Fibroblast of lung (primary cell): ENCODE results near the gene FGD4. TPM values are rescaled to one million over a fixed set of nuclear protein-coding genes. Genes with fewer than 3 reads are reported as not detected.

Source experiments
- DNase-seq, 2 donors: peaks; one replicate each; pipeline versions ENCODE4 v3.0.0 to v3.0.0-alpha.2; 2010; ENCODE audit warnings: low read depth in 2 of 2
- H2AFZ ChIP-seq: 2 replicates; pipeline ENCODE4 v1.5.1; 2012; ENCODE audit warnings: low read length, control low read depth, inconsistent platforms
- H3K27ac ChIP-seq: 2 replicates; pipeline ENCODE4 v1.5.1; 2011; ENCODE audit warnings: low read length, control low read depth; ENCODE audit not compliant: insufficient read depth
- H3K27me3 ChIP-seq: 2 replicates; pipeline ENCODE4 v1.5.1; 2011; ENCODE audit warnings: mild to moderate bottlenecking, low read length; ENCODE audit not compliant: control insufficient read depth, insufficient read depth
- H3K36me3 ChIP-seq: 2 replicates; pipeline ENCODE4 v1.5.1; 2011; ENCODE audit warnings: low read length; ENCODE audit not compliant: control insufficient read depth, insufficient read depth
- H3K4me1 ChIP-seq: 2 replicates; pipeline ENCODE4 v1.5.1; 2011; ENCODE audit warnings: low read length; ENCODE audit not compliant: control insufficient read depth, insufficient read depth; ENCODE audit errors: extremely low read depth
- H3K4me2 ChIP-seq: 2 replicates; pipeline ENCODE4 v1.5.1; 2011; ENCODE audit warnings: low read length, control low read depth; ENCODE audit not compliant: insufficient read depth; ENCODE audit errors: extremely low read depth
- H3K4me3 ChIP-seq, 4 experiments: fragments of 200-600 bp in 1 of 4; sonication (generic) in 1 of 4; replicated peaks in 1 of 4; 2 replicates each; pipeline ENCODE4 v1.5.1; 2011 to 2016; ENCODE audit warnings: low read length in 4 of 4, low read depth in 3 of 4, mild to moderate bottlenecking in 3 of 4, control low read depth in 2 of 4, inconsistent platforms in 1 of 4, mixed read lengths in 1 of 4; ENCODE audit not compliant: insufficient read depth in 1 of 4; ENCODE audit errors: control extremely low read depth in 1 of 4
- H3K79me2 ChIP-seq: 2 replicates; pipeline ENCODE4 v1.5.1; 2012; ENCODE audit warnings: mild to moderate bottlenecking, low read length, inconsistent platforms; ENCODE audit not compliant: control insufficient read depth, insufficient read depth
- H3K9ac ChIP-seq: 2 replicates; pipeline ENCODE4 v1.5.1; 2011; ENCODE audit warnings: mild to moderate bottlenecking, low read length, control low read depth; ENCODE audit not compliant: insufficient read depth
- H3K9me3 ChIP-seq: 2 replicates; pipeline ENCODE4 v1.5.1; 2012; ENCODE audit warnings: low read depth, low read length; ENCODE audit not compliant: control insufficient read depth, insufficient read depth
- H4K20me1 ChIP-seq: 2 replicates; pipeline ENCODE4 v1.5.1; 2011; ENCODE audit warnings: low read length; ENCODE audit not compliant: control insufficient read depth, insufficient read depth; ENCODE audit errors: extremely low read depth
- CTCF ChIP-seq, 2 donors: IDR thresholded peaks in 1 of 2; conservative IDR thresholded peaks in 1 of 2; 1 replicate in 1 of 2; 2 replicates in 1 of 2; pipeline ENCODE4 v1.5.1; 2011 to 2012; ENCODE audit warnings: low read length in 2 of 2, control low read depth in 1 of 2, inconsistent platforms in 1 of 2, low read depth in 1 of 2, mild to moderate bottlenecking in 1 of 2
- EZH2 ChIP-seq: IDR thresholded peaks from 2 replicates; pipeline ENCODE4 v1.5.1; 2012; ENCODE audit warnings: low read length, control low read depth, mild to moderate bottlenecking; ENCODE audit errors: missing control alignments
- polyA plus RNA-seq, 2 donors: library from polyadenylated mRNA; depleted of rRNA in 1 of 2; stranded (reverse) in 1 of 2; unstranded in 1 of 2; fragments of >200 nt; gene quantifications; 2 replicates each; pipeline ENCODE4 v1.2.1, GENCODE V29; 2011 to 2012; ENCODE audit warnings: missing spikeins in 1 of 2
- total RNA-seq: library from RNA; depleted of rRNA; stranded (reverse); fragments of >200 nt; gene quantifications from 2 replicates; pipeline ENCODE4 v1.2.1, GENCODE V29; 2014

The FGD4 gene
- total and polyA plus RNA-seq, 2 donors (not counting 1 experiment from before 2014, with no cell fraction given), result 7.6 to 12.2 TPM

GRCh38 chr12:32600681-32601080 is 201.3 kb downstream of the FGD4 start:
- Histone ChIP-seq H2AFZ (no peak overlapping the region), H3K9ac (no peak overlapping the region), H3K4me3 (no peak overlapping the region), H3K9me3 (no peaks in the 10 kb centered on the region), H4K20me1 (no peaks in the 10 kb centered on the region), H3K79me2 (no peaks in the 10 kb centered on the region), H3K27ac (no peak overlapping the region), H3K4me1 (no peaks in the 10 kb centered on the region), H3K36me3 (peaks cover 1% of the 10 kb centered on the region), H3K4me2 (no peak overlapping the region), H3K27me3 (no peaks in the 10 kb centered on the region)
- TF ChIP-seq CTCF (conservative IDR thresholded peaks at IDR 0.05 in 1 of 2, IDR thresholded peaks at IDR 0.05 in 1 of 2; ENCODE audit: low read depth in 1 of 2, low read length in 2 of 2) (no peak), EZH2 (no peak)
- DNase-seq, result no peak

DNA sequence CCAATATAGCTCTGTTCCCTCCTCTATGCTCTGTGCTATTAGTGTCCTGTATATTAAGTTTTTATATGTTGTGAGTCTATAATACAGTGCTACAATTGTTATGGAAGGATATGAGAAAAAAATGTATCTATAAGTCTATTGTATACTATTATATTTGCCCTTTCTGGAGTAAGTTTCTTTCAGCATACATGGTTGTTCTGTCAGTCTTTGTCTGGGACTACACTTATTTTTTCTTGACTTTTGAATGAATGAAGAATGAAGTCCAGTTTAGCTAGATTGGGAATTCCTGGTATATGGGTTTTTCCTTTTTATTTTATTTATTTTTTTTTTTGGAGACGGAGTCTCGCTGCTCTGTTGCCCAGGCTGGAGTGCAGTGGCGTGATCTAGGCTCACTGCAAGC is 203.7 kb downstream of the FGD4 start:
- Histone ChIP-seq H3K4me1 (no peaks in the 10 kb centered on the region), H3K79me2 (no peaks in the 10 kb centered on the region), H3K9me3 (no peaks in the 10 kb centered on the region), H3K36me3 (peaks cover 1% of the 10 kb centered on the region), H3K4me3 (no peak overlapping the region), H4K20me1 (no peaks in the 10 kb centered on the region), H3K27ac (no peak overlapping the region), H3K4me2 (no peak overlapping the region), H2AFZ (no peak overlapping the region), H3K27me3 (no peaks in the 10 kb centered on the region), H3K9ac (no peak overlapping the region)
- no peak for DNase-seq
- no peak for TF ChIP-seq CTCF (conservative IDR thresholded peaks at IDR 0.05 in 1 of 2, IDR thresholded peaks at IDR 0.05 in 1 of 2; ENCODE audit: low read depth in 1 of 2, low read length in 2 of 2)
- no peak for TF ChIP-seq EZH2

DNA sequence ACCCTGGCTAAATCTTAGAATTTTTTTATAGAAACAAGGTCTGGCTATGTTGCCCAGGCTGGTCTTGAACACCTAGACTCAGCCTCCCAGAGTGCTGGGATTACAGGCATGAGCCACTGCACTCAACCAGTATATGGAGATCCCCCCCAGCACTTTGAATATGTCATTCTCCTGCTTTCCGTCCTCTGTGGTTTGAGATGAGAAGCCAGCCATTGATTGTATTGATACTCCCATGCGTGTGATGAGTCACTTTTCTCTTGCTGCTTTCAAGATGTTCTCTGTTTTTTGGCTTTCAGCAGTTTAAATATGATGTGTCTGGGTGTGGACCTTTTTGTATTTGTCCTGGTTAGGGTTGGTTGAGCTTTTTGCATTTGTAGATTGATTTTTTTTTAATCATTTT is 204.5 kb downstream of the FGD4 start:
- H3K27ac ChIP-seq, result no peak overlapping the region
- peaks cover 1% of the 10 kb centered on the region for H3K36me3 ChIP-seq
- no peak overlapping the region for H3K4me2 ChIP-seq
- TF ChIP-seq CTCF (conservative IDR thresholded peaks at IDR 0.05 in 1 of 2, IDR thresholded peaks at IDR 0.05 in 1 of 2; ENCODE audit: low read depth in 1 of 2, low read length in 2 of 2) (no peak), EZH2 (no peak)
- no peaks in the 10 kb centered on the region for H4K20me1 ChIP-seq
- no peaks in the 10 kb centered on the region for H3K9me3 ChIP-seq
- no peaks in the 10 kb centered on the region for H3K79me2 ChIP-seq
- peak; percentile 62 to 73 for DNase-seq
- no peak overlapping the region for H3K9ac ChIP-seq
- H2AFZ ChIP-seq, result no peak overlapping the region
- no peak overlapping the region for H3K4me3 ChIP-seq
- H3K27me3 ChIP-seq, result no peaks in the 10 kb centered on the region
- H3K4me1 ChIP-seq, result no peaks in the 10 kb centered on the region
